Measurements from ENCODE around the gene PCDHB9. TPM values are rescaled to one million over a fixed set of nuclear protein-coding genes. Genes with fewer than 3 reads are reported as not detected.
A peak's percentile ranks its signal among the peaks of the same experiment; 100 is the strongest.
"Not testable (repeated sequence)": the region's sequence is repeated elsewhere in the genome, so short reads cannot be mapped to it uniquely, and the experiment has no call there.

PCDHB9 gene
- not detected for total RNA-seq

DNA sequence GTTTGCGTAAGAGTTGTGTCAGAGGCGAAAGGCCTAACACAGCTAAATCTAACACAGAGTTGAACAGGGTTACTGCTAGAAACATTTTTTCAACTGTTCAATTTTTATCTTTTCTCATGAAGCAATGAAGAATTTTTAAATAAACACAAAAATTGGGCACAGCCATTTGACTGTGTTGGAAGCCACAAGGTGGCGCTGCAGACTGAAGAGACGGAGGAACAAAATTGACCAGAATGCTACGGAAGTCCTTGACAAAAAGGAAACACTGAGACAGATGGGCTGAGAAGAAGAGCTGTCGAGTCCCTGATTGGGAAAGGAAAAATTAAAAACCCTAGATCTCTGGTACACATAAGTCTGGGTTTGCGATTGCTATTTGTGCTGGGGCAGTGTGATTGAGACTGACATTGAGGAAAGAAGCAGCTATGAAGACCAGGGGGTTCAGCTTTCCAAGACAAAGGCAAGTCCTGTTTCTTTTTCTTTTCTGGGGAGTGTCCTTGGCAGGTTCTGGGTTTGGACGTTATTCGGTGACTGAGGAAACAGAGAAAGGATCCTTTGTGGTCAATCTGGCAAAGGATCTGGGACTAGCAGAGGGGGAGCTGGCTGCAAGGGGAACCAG, at the start of gene PCDHB9:
TSS of gene PCDHB9 (plus strand) at position 265 of the 616 bp plus-strand sequence. CDS start at position 423, 158 bp downstream.
- POLR2A ChIA-PET: no interaction called here
- Mint-ChIP-seq H3K27me3 (peaks cover 20% of the 10 kb centered on the region), H3K4me1 (no peaks in the 10 kb centered on the region), H3K27ac (no peak within 1 kb of the TSS), H3K9me3 (peaks cover 25% of the 10 kb centered on the region), H3K4me3 (no peak within 1 kb of the TSS), H3K36me3 (no peaks in the 10 kb centered on the region)
- no peak for ATAC-seq (ENCODE audit: low read depth)
- no peak for DNase-seq

- H3K4me3 Mint-ChIP-seq; H3K27ac Mint-ChIP-seq; H3K27me3 Mint-ChIP-seq; DNase-seq; ATAC-seq (ENCODE audit: low read depth); POLR2A ChIA-PET; H3K4me1 Mint-ChIP-seq; H3K36me3 Mint-ChIP-seq: not testable (repeated sequence)
- H3K9me3 Mint-ChIP-seq: peaks cover 17% of the 10 kb centered on the region
Observed at GRCh38 chr5:141137346-141137745, 49.6 kb upstream of the PCDHB9 start.

DNA sequence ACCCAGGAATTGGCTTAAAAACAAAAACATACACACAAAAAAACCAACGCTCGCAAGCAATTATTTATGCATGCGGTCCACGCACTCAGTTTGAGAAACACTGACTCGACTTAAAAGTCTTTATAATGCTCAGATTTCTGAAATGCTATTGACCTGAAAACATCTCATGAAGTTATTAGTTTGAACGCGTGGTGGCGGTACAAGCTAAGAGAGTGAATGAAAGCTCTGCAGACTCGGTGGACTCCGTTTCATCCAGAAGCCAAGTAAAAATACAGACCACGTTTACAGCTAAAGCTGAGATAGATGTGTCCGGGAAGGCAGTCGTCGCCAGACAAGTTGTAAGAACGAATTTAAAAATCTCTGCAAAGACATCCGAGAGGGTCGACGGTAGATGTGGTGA, 37.1 kb upstream of the PCDHB9 start, which contains the start of gene PCDHB6:
TSS of gene PCDHB6 (plus strand) at position 246 of the 400 bp plus-strand sequence. CDS start 201 bp downstream, outside the sequence.
- Mint-ChIP-seq H3K4me3 (no peak within 1 kb of the TSS), H3K4me1 (no peaks in the 10 kb centered on the region), H3K27ac (no peak within 1 kb of the TSS), H3K36me3 (peaks cover 2% of the 10 kb centered on the region), H3K27me3 (no peaks in the 10 kb centered on the region), H3K9me3 (peaks cover 13% of the 10 kb centered on the region)
- POLR2A ChIA-PET: no interaction called here
- ATAC-seq (ENCODE audit: low read depth) (no peak), DNase-seq (no peak)

- ATAC-seq (ENCODE audit: low read depth) (no peak), DNase-seq (no peak)
- peaks cover 2% of the 10 kb centered on the region for H3K36me3 Mint-ChIP-seq
- no peaks in the 10 kb centered on the region for H3K27me3 Mint-ChIP-seq
- no peaks in the 10 kb centered on the region for H3K4me1 Mint-ChIP-seq
- H3K27ac Mint-ChIP-seq: no peak overlapping the region
- peaks cover 13% of the 10 kb centered on the region for H3K9me3 Mint-ChIP-seq
- POLR2A ChIA-PET: no interaction called here
- no peak overlapping the region for H3K4me3 Mint-ChIP-seq
Observed at GRCh38 chr5:141150224-141150992, 36.6 kb upstream of the PCDHB9 start.

- H3K27me3 Mint-ChIP-seq: no peaks in the 10 kb centered on the region
- POLR2A ChIA-PET: no interaction called here
- H3K4me1 Mint-ChIP-seq: no peaks in the 10 kb centered on the region
- peaks cover 13% of the 10 kb centered on the region for H3K9me3 Mint-ChIP-seq
- H3K36me3 Mint-ChIP-seq: peaks cover 2% of the 10 kb centered on the region
- DNase-seq (no peak), ATAC-seq (ENCODE audit: low read depth) (no peak)
- H3K27ac Mint-ChIP-seq: no peak overlapping the region
- H3K4me3 Mint-ChIP-seq: no peak overlapping the region
Observed at GRCh38 chr5:141150993-141151325, 36.0 kb upstream of the PCDHB9 start.

GRCh38 chr5:141151632-141152031, 35.3 kb upstream of the PCDHB9 start:
- POLR2A ChIA-PET; ATAC-seq (ENCODE audit: low read depth); H3K27me3 Mint-ChIP-seq; H3K4me1 Mint-ChIP-seq; H3K36me3 Mint-ChIP-seq; DNase-seq; H3K27ac Mint-ChIP-seq; H3K4me3 Mint-ChIP-seq: not testable (repeated sequence)
- peaks cover 12% of the 10 kb centered on the region for H3K9me3 Mint-ChIP-seq

DNA sequence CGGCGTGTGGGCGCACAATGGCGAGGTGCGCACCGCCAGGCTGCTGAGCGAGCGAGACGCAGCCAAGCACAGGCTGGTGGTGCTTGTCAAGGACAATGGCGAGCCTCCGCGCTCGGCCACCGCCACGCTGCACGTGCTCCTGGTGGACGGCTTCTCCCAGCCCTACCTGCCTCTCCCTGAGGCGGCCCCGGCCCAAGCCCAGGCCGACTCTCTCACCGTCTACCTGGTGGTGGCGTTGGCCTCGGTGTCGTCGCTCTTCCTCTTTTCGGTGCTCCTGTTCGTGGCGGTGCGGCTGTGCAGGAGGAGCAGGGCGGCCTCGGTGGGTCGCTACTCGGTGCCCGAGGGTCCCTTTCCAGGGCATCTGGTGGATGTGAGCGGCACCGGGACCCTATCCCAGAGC, 34.9 kb upstream of the PCDHB9 start:
- H3K9me3 Mint-ChIP-seq: peaks cover 14% of the 10 kb centered on the region
- H3K4me1 Mint-ChIP-seq; POLR2A ChIA-PET; H3K27ac Mint-ChIP-seq; H3K27me3 Mint-ChIP-seq; ATAC-seq (ENCODE audit: low read depth); DNase-seq; H3K36me3 Mint-ChIP-seq; H3K4me3 Mint-ChIP-seq: not testable (repeated sequence)

DNA sequence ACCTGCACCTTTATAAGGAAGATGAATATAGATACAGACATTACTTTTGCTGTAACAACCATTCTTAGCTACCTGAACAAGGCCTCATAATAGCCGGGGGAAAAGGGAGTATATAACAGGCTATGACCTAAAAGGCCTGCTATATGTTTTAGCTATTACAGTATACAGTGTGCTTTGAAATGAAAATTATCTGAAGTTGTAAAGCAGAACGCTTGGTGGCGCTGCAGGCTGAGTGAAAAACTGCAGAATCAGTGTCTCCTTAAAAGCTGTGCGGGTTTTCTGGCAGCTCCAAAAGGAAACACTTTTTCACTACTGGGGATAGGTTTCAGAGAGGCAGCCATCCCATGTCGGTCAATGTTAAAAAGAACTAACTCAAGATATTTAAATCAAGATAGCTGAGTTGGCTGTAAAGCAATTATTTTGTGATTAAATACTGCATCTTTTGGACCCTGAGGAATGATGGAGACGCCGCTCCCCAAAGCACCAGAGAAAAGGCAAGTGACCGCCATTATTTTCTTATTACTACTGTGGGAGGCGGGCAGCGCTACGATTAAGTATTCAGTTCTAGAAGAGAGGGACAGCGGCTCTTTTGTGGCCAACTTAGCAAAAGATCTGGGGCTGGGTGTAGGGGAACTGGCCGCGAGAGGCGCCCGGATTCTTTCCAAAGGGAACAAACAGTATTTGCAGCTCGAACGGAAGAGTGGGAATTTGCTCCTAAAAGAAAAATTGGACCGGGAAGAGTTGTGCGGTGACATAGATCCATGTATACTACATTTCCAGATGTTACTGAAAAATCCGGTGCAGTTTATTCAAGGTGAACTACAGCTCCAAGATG, 31.2 kb upstream of the PCDHB9 start:
- H3K27me3 Mint-ChIP-seq: peaks cover 4% of the 10 kb centered on the region
- H3K36me3 Mint-ChIP-seq: peaks cover 2% of the 10 kb centered on the region
- DNase-seq: no peak
- POLR2A ChIA-PET: no interaction called here
- peaks cover 16% of the 10 kb centered on the region for H3K9me3 Mint-ChIP-seq
- no peak overlapping the region for H3K4me3 Mint-ChIP-seq
- no peak for ATAC-seq (ENCODE audit: low read depth)
- H3K4me1 Mint-ChIP-seq: no peaks in the 10 kb centered on the region
- no peak overlapping the region for H3K27ac Mint-ChIP-seq

DNA sequence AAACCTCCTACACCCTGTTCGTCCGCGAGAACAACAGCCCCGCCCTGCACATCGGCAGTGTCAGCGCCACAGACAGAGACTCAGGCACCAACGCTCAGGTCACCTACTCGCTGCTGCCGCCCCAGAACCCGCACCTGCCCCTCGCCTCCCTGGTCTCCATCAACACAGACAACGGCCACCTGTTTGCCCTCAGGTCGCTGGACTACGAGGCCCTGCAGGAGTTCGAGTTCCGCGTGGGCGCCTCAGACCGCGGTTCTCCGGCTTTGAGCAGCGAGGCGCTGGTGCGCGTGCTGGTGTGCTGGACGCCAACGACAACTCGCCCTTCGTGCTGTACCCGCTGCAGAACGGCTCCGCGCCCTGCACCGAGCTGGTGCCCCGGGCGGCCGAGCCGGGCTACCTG, 29.6 kb upstream of the PCDHB9 start:
- H3K27me3 Mint-ChIP-seq; ATAC-seq (ENCODE audit: low read depth); H3K36me3 Mint-ChIP-seq; H3K4me1 Mint-ChIP-seq; POLR2A ChIA-PET; H3K4me3 Mint-ChIP-seq; DNase-seq; H3K27ac Mint-ChIP-seq: not testable (repeated sequence)
- peaks cover 11% of the 10 kb centered on the region for H3K9me3 Mint-ChIP-seq

DNA sequence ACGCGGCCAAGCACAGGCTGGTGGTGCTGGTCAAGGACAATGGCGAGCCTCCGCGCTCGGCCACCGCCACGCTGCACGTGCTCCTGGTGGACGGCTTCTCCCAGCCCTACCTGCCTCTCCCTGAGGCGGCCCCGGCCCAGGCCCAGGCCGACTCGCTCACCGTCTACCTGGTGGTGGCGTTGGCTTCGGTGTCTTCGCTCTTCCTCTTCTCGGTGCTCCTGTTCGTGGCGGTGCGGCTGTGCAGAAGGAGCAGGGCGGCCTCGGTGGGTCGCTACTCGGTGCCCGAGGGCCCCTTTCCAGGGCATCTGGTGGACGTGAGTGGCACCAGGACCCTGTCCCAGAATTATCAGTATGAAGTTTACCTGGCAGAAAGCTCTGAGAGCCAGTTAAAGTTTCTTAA, 29.1 kb upstream of the PCDHB9 start:
- H3K9me3 Mint-ChIP-seq: peaks cover 11% of the 10 kb centered on the region
- ATAC-seq (ENCODE audit: low read depth); H3K4me3 Mint-ChIP-seq; H3K27ac Mint-ChIP-seq; H3K36me3 Mint-ChIP-seq; H3K27me3 Mint-ChIP-seq; POLR2A ChIA-PET; H3K4me1 Mint-ChIP-seq; DNase-seq: not testable (repeated sequence)

DNA sequence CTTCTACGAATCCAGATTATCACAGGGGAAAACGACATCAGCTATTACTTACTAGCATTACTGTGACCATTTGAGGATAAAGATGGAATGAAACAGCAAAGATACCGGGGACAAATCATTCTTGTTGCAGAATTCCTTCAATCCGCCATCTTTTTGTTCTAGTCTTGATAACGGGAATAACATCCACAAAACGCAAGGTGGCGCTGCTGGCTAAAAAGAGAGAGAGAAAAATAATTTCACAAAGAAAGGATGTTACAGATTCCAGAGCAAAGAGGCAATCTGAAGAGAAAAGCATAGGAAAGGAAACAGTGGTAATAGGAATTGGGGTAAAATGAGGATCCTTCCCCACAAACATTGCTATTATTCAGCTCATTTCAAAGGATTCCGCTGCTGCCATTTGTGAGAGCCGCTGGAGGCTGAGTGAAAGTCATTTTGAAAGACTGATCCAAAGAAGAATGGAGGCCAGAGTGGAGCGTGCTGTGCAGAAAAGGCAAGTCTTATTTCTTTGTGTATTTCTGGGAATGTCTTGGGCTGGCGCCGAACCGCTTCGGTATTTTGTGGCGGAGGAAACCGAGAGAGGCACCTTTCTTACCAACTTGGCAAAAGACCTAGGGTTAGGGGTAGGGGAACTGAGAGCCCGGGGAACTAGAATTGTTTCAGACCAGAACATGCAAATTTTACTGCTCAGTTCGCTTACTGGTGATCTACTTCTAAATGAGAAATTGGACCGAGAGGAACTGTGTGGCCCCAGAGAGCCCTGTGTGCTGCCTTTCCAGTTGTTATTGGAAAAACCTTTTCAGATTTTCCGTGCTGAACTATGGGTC, 14.4 kb upstream of the PCDHB9 start, which contains the start of gene PCDHB7:
TSS of gene PCDHB7 (plus strand) at position 264 of the 824 bp plus-strand sequence. CDS start at position 456, 192 bp downstream.
- no peaks in the 10 kb centered on the region for H3K27me3 Mint-ChIP-seq
- POLR2A ChIA-PET: no interaction called here
- H3K9me3 Mint-ChIP-seq: peaks cover 1% of the 10 kb centered on the region
- H3K4me3 Mint-ChIP-seq: no peak within 1 kb of the TSS
- no peak for DNase-seq
- no peaks in the 10 kb centered on the region for H3K36me3 Mint-ChIP-seq
- ATAC-seq (ENCODE audit: low read depth): no peak
- H3K27ac Mint-ChIP-seq: no peak within 1 kb of the TSS
- H3K4me1 Mint-ChIP-seq: no peaks in the 10 kb centered on the region

- POLR2A ChIA-PET; H3K4me3 Mint-ChIP-seq; H3K36me3 Mint-ChIP-seq; DNase-seq; H3K27me3 Mint-ChIP-seq; H3K4me1 Mint-ChIP-seq; H3K9me3 Mint-ChIP-seq; ATAC-seq (ENCODE audit: low read depth): not testable (repeated sequence)
- H3K27ac Mint-ChIP-seq: peak overlapping the region; percentile 18
Observed at GRCh38 chr5:141174291-141175104, 12.5 kb upstream of the PCDHB9 start.

Measured in activated naive CD8-positive, alpha-beta T cell treated with anti-CD3 and anti-CD28 coated beads, Interleukin-2, amount 10 ng/mL, durations not matched to agents 7 days and 5 days (primary cell).